VCaP (cell line): Measurements from ENCODE around the gene QKI.
A peak's percentile ranks its signal among the peaks of the same experiment; 100 is the strongest.

Experiments
- H3K27ac ChIP-seq: fragments of 450-650 bp; 2 replicates; pipeline ENCODE4 v1.5.1; 2017
- TF ChIP-seq, protein P1 (sequence below): fragments of 450-650 bp; conservative IDR thresholded peaks from 2 replicates; pipeline ENCODE4 v1.5.1; 2017; ENCODE audit warnings: mild to moderate bottlenecking, moderate library complexity

The QKI gene

DNA sequence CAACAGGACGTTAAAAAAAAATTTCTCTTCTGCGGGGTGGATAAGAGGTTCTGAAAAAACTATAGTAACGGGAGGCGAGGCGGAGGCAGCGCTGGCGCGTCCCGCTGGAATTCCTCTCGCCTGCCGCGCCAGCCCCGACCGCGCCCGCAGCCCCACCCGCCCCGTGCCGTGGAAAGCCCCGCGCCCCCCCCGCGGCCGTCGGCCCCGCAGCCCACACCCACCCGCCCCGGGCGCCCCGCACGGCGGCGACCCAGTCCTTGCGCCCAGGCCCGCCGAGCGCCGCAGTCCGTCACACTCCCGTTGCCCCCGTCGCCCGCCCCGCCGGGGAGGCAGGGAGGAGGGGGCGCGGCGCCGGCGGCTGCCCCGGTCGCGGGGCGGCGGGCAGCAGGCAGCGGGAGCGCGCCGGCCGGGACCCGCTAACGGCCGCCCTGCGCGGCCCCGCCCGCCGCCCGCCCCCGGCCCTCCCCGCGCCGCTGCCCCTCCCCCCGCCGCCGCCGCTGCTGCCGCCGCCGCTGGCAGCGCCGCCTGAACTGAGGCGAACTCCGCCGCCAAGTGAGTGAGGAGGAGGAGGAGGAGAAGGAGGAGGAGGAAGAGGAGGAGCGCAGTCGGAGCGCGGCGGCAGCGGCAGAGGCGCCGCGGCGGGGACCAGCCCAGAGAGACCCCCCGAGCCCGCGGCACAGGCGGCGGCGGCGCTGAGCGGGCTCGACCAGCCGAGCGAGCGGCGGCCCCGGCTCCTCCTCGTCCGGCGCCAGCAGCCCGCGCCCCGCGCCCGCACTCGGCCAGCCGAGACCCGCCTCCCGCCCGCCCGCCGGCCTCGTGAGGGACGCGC is at the start of gene QKI:
Gene QKI (plus strand): TSS at position 602 of the 829 bp plus-strand sequence. CDS start 476 bp downstream, outside the sequence.
- TF ChIP-seq, protein P1, sequence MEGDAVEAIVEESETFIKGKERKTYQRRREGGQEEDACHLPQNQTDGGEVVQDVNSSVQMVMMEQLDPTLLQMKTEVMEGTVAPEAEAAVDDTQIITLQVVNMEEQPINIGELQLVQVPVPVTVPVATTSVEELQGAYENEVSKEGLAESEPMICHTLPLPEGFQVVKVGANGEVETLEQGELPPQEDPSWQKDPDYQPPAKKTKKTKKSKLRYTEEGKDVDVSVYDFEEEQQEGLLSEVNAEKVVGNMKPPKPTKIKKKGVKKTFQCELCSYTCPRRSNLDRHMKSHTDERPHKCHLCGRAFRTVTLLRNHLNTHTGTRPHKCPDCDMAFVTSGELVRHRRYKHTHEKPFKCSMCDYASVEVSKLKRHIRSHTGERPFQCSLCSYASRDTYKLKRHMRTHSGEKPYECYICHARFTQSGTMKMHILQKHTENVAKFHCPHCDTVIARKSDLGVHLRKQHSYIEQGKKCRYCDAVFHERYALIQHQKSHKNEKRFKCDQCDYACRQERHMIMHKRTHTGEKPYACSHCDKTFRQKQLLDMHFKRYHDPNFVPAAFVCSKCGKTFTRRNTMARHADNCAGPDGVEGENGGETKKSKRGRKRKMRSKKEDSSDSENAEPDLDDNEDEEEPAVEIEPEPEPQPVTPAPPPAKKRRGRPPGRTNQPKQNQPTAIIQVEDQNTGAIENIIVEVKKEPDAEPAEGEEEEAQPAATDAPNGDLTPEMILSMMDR = no peak
- peak within 1 kb of the TSS; percentile 40; the same call in 1 of the 2 replicates for H3K27ac ChIP-seq

DNA sequence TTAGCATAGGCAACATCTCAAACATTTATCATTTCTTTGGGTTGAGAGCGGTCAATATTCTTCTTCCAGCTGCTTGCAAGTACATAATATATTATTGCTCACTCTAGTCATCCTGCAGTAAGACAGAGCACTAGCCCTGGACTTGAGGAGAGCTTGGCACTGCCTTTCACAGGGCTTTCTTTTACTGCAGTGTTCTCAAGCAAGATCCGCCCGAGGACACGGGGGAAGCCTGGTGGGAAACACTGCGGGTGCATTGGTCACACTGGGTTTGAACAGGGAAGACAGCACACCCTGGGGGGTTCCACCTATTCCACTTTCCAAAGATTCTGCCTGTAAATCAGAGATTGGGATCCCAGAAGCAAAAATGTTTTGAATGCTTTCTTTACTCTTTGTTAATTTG is 48.2 kb upstream of the QKI start:
- TF ChIP-seq, protein P1 = no peak
- H3K27ac ChIP-seq = no peak overlapping the region

DNA sequence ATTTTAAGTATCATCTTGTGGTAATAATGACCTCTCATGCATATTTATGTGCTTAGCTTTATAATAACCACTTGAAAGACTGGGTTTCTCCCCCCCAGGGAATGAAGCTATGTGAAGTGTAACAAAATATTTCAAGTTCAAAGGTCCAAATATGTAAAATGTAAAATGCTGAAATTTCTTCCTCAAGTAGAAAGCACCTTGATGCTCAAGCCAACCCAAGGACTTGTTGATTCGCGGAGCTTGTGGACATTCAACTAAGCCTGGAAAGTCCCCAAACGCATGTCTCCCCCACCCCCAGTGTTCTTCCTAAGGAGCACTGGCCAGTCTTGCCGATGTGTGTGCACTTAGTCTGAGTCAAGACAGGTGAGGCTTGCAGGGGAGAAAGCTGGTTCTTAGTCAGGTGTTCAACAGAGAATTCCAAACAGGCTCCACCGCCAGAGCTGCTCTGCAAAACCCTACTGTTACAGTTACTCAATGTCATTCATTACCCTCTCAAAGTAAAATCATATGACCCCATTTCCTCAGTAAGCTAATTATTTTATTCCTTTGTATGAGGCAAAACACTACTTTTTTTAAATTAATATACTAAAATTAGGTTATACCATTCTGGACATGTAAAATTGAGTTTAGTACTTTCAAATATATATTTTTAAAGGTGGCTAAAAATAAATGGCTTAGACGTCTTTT is 46.9 kb upstream of the QKI start:
- H3K27ac ChIP-seq = no peak overlapping the region
- TF ChIP-seq, protein P1 = no peak

DNA sequence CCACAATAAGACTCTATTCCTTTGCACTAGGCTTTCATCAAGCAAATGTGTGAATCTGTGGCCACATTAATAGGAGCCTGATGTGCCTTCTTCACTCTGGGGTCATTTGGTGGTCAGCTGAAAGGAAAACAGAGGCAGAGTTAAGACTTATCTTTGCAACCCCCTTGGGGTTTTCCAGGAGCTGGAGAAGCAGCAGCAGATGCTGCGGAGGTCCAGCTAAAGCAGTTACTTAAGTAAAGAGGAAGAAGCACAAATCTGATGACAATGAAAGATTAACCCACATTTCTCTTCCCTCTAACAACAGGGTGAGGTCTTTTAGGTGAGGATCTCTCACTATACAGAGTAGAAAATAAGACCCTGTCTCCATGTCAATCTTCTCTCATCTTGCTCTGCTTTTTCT is 45.4 kb upstream of the QKI start:
- TF ChIP-seq, protein P1 = no peak
- no peak overlapping the region for H3K27ac ChIP-seq

DNA sequence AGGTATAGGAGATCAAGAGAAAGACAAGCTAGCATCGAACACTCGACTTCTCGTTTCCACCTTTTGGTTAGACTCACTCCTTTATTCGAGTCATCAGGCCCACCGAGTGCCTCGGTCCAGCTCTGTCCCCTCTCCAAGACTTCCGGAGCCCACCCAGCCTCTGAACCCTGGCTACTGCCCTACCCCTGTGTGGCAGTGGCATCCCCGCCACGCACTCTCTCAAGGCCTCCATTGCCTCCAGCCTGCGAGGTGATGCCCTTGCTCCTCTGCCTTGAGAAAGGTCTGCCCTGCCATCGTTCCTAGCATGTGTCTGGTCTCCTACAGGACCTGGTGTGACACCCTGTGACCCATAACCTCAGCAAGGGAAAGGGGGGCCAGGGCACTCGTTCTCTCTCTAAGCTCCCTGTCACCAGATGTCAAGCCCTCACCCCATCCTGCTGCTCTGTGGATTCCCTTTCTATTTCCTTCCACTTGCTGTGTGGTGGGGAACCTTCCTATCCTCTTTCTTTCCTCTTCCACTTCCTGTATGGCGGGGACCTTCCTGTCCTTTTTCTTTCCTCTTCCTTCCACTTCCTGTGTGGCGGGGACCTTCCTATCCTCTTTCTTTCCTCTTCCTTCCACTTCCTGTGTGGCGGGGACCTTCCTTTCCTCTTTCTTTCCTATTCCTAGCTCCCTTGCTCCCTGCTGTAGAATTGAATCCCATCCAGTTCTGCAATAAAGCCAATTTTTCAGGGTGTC is 44.7 kb upstream of the QKI start:
- no peak overlapping the region for H3K27ac ChIP-seq
- TF ChIP-seq, protein P1 = no peak

DNA sequence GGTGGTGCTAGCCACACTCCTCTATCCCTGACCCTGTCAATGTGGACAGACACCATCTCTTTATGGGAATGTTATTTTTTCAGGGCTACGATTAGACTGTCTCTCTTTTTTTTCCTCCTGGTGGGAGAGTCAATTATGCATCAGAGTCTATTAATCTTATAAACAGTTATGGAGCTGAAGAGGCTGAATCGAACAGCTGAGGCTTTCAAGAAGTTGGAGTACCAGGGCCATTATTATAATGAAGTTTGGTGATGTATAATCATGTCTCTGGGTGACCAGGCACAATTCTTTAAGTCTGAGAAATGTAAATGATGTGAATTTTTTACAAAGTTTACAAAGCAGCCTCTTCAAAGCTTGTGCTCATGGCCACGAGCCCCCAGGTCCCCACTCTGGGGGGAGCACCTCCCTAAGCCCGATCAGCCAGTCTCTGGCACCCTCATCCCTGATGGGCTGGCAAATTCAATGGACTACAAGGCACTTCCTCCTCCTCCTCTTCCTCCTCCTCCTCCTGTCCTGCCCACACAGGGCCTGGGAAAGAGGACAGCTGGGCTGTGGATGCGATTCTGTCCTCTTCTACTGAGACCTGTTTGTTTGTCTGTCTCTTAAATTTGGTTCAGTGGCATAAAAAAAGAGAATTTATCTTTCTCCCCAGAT is 43.9 kb upstream of the QKI start:
- TF ChIP-seq, protein P1 = no peak
- H3K27ac ChIP-seq = no peak overlapping the region
